H1 (cell line): ENCODE results near the gene PREX1. TPM values are rescaled to one million over a fixed set of nuclear protein-coding genes. Genes with fewer than 3 reads are reported as not detected.

Experiments
- CTCF ChIA-PET: fragments of 300-600 bp; sonication (Branson Sonifier 250); formaldehyde crosslinking; loops from one replicate; lab custom pipeline; 2021; ENCODE audit not compliant: partially characterized antibody; lab: Charles Lee
- POLR2A ChIA-PET: fragments of 300-600 bp; sonication (Branson Sonifier 250); formaldehyde crosslinking; loops from one replicate; lab custom pipeline; 2021; ENCODE audit warnings: inconsistent platforms; ENCODE audit not compliant: partially characterized antibody; lab: Charles Lee
- DNase-seq, 2 experiments: peaks; one replicate each; pipeline versions ENCODE4 v3.0.0 to v3.0.0-alpha.2; 2010 to 2022; ENCODE audit warnings: low spot score in 2 of 2, low read depth in 1 of 2, mixed read lengths in 1 of 2
- FAIRE-seq: peaks from 2 replicates; lab custom pipeline; 2011; peaks lifted over from hg19 to GRCh38; lab: Jason Lieb, UNC
- H2AFZ ChIP-seq: 2 replicates; pipeline ENCODE4 v1.8.1; 2012; ENCODE audit warnings: low read length, inconsistent platforms
- H2AK5ac ChIP-seq: 2 replicates; pipeline ENCODE4 v1.6.1; 2013; ENCODE audit warnings: low read depth, low read length
- H2BK120ac ChIP-seq: replicated peaks from 2 replicates; pipeline ENCODE3; 2013; ENCODE audit warnings: low read depth, low read length, inconsistent platforms
- H2BK12ac ChIP-seq: 2 replicates; pipeline ENCODE4 v1.6.1; 2013; ENCODE audit warnings: low read depth, low read length
- H2BK15ac ChIP-seq: 2 replicates; pipeline ENCODE4 v1.6.1; 2013; ENCODE audit warnings: low read length
- H2BK20ac ChIP-seq: 2 replicates; pipeline ENCODE4 v1.6.1; 2013; ENCODE audit warnings: low read length
- H2BK5ac ChIP-seq: 2 replicates; pipeline ENCODE4 v1.6.1; 2013; ENCODE audit warnings: low read depth, low read length
- H3K14ac ChIP-seq: 2 replicates; pipeline ENCODE4 v1.6.1; 2013; ENCODE audit warnings: inconsistent platforms; ENCODE audit not compliant: insufficient read length
- H3K18ac ChIP-seq: 2 replicates; pipeline ENCODE4 v1.6.1; 2013; ENCODE audit warnings: low read length; ENCODE audit errors: extremely low read depth
- H3K23ac ChIP-seq: 2 replicates; pipeline ENCODE4 v1.6.1; 2013; ENCODE audit warnings: inconsistent platforms; ENCODE audit not compliant: insufficient read length
- H3K23me2 ChIP-seq: 2 replicates; pipeline ENCODE4 v1.6.1; 2013; ENCODE audit warnings: low read depth, low read length
- H3K27ac ChIP-seq: 2 replicates; pipeline ENCODE4 v1.6.1; 2011; ENCODE audit warnings: low read depth, low read length, inconsistent platforms
- H3K27me3 ChIP-seq, 4 experiments: replicated peaks in 1 of 4; 1 replicate in 1 of 4; 2 replicates in 3 of 4; pipeline versions ENCODE4 v1.6.1 to v1.8.1; 2011 to 2013; ENCODE audit warnings: low read length in 3 of 4, mild to moderate bottlenecking in 3 of 4, inconsistent platforms in 2 of 4, mixed read lengths in 2 of 4, moderate library complexity in 1 of 4; ENCODE audit not compliant: control insufficient read depth in 3 of 4, insufficient read depth in 3 of 4; ENCODE audit errors: extremely low read depth in 1 of 4
- H3K36me3 ChIP-seq, 4 experiments: 2 replicates each; pipeline versions ENCODE4 v1.6.1 to v1.8.1; 2011 to 2013; ENCODE audit warnings: mild to moderate bottlenecking in 4 of 4, low read length in 3 of 4, moderate library complexity in 2 of 4, control low read depth in 1 of 4, inconsistent platforms in 1 of 4; ENCODE audit not compliant: insufficient read depth in 4 of 4, control insufficient read depth in 2 of 4
- H3K4ac ChIP-seq: replicated peaks from 2 replicates; pipeline ENCODE3; 2013; ENCODE audit warnings: low read length, low read depth, mixed read lengths, inconsistent platforms; ENCODE audit not compliant: insufficient read length
- H3K4me1 ChIP-seq, 4 experiments: replicated peaks in 1 of 4; 1 replicate in 1 of 4; 2 replicates in 3 of 4; pipeline versions ENCODE4 v1.6.1 to v1.8.1; 2011 to 2013; ENCODE audit warnings: low read length in 3 of 4, inconsistent platforms in 2 of 4, mixed read lengths in 1 of 4; ENCODE audit not compliant: insufficient read depth in 4 of 4, control insufficient read depth in 3 of 4
- H3K4me2 ChIP-seq, 2 experiments: 2 replicates each; pipeline versions ENCODE4 v1.6.1 to v1.8.1; 2011 to 2013; ENCODE audit warnings: low read depth in 2 of 2, low read length in 2 of 2, control low read depth in 1 of 2, inconsistent platforms in 1 of 2, mild to moderate bottlenecking in 1 of 2; ENCODE audit not compliant: insufficient read depth in 1 of 2
- H3K4me3 ChIP-seq, 4 experiments: fragments of 200-600, 300-600 bp in 1 of 4; sonication (generic), shearing (Covaris generic), sonication (Bioruptor Twin) in 1 of 4; 2 replicates each; pipeline versions ENCODE4 v1.5.1 to v1.8.1; 2011 to 2016; ENCODE audit warnings: low read length in 4 of 4, low read depth in 3 of 4, control low read depth in 2 of 4, inconsistent platforms in 2 of 4, mild to moderate bottlenecking in 2 of 4, mixed read lengths in 1 of 4, moderate library complexity in 1 of 4; ENCODE audit not compliant: insufficient read depth in 2 of 4; ENCODE audit errors: extremely low read depth in 1 of 4
- H3K56ac ChIP-seq: replicated peaks from 2 replicates; pipeline ENCODE3; 2013; ENCODE audit warnings: low read depth, mild to moderate bottlenecking, mixed read lengths, low read length, inconsistent platforms; ENCODE audit not compliant: insufficient read length
- H3K79me1 ChIP-seq: 2 replicates; pipeline ENCODE4 v1.6.1; 2013; ENCODE audit warnings: low read depth, low read length, control low read depth
- H3K79me2 ChIP-seq, 2 experiments: 2 replicates each; pipeline versions ENCODE4 v1.6.1 to v1.8.1; 2012 to 2013; ENCODE audit warnings: low read length in 2 of 2, mild to moderate bottlenecking in 2 of 2, inconsistent platforms in 1 of 2; ENCODE audit not compliant: insufficient read depth in 2 of 2, control insufficient read depth in 1 of 2
- H3K9ac ChIP-seq, 4 experiments: replicated peaks in 1 of 4; 1 replicate in 1 of 4; 2 replicates in 3 of 4; pipeline versions ENCODE4 v1.6.1 to v1.8.1; 2011 to 2013; ENCODE audit warnings: low read depth in 3 of 4, low read length in 3 of 4, control low read depth in 2 of 4, mild to moderate bottlenecking in 2 of 4, moderate library complexity in 2 of 4, inconsistent platforms in 1 of 4; ENCODE audit errors: extremely low read depth in 1 of 4
- H3K9me3 ChIP-seq, 2 experiments: 2 replicates each; pipeline versions ENCODE4 v1.6.1 to v1.8.1; 2012 to 2013; ENCODE audit warnings: mild to moderate bottlenecking in 2 of 2, moderate library complexity in 2 of 2, control low read depth in 1 of 2, inconsistent platforms in 1 of 2, low read depth in 1 of 2, low read length in 1 of 2, mixed read lengths in 1 of 2; ENCODE audit not compliant: insufficient read depth in 2 of 2
- H4K20me1 ChIP-seq, 2 experiments: replicated peaks in 1 of 2; 2 replicates each; pipeline versions ENCODE3 to v1.8.1; 2011 to 2013; ENCODE audit warnings: inconsistent platforms in 2 of 2, low read length in 2 of 2, mild to moderate bottlenecking in 1 of 2; ENCODE audit not compliant: insufficient read depth in 2 of 2, control insufficient read depth in 1 of 2
- H4K5ac ChIP-seq: 2 replicates; pipeline ENCODE4 v1.6.1; 2013; ENCODE audit warnings: low read length, low read depth, mixed read lengths, inconsistent platforms; ENCODE audit not compliant: insufficient read length
- H4K8ac ChIP-seq: 2 replicates; pipeline ENCODE4 v1.8.0; 2013; ENCODE audit warnings: mild to moderate bottlenecking, moderate library complexity, low read length, inconsistent platforms; ENCODE audit not compliant: insufficient read depth; ENCODE audit errors: extremely low read depth
- H4K91ac ChIP-seq: replicated peaks from 2 replicates; pipeline ENCODE3; 2013; ENCODE audit warnings: low read length, mixed read lengths, inconsistent platforms; ENCODE audit not compliant: insufficient read length
- BCL11A ChIP-seq, 2 experiments: IDR thresholded peaks; one replicate each; pipeline ENCODE4 v1.6.1; 2011; ENCODE audit warnings: low read depth in 2 of 2, low read length in 2 of 2, mild to moderate bottlenecking in 2 of 2
- KDM1A ChIP-seq: fragments of 200-600, 300-600 bp; sonication (generic); IDR thresholded peaks from 2 replicates; pipeline ENCODE4 v1.7.1; 2016; ENCODE audit warnings: mild to moderate bottlenecking, low read length, borderline replicate concordance
- WGBS, 2 experiments: shearing (Covaris generic) in 1 of 2; methylation state at CpG; one replicate each; pipeline versions ENCODE4 v1.1.6 to v1.1.7; 2013 to 2015; ENCODE audit warnings: low lambda C conversion rate in 2 of 2, mixed read lengths in 2 of 2, inconsistent platforms in 1 of 2, low coverage in 1 of 2, missing lambda C conversion rate in 1 of 2; ENCODE audit not compliant: insufficient replicate concordance in 2 of 2, insufficient coverage in 1 of 2, insufficient read length in 1 of 2; ENCODE audit errors: extremely low coverage in 1 of 2, missing lambda C conversion rate in 1 of 2; 5-methylcytosine and 5-hydroxymethylcytosine counted together
- polyA plus RNA-seq, 7 experiments: library from polyadenylated mRNA; depleted of rRNA in 3 of 7; stranded (reverse) in 5 of 7; unstranded in 2 of 7; fragments of >200 nt in 5 of 7; fragments of 200-250 nt in 2 of 7; gene quantifications; 1 replicate in 5 of 7; 2 replicates in 1 of 7; 4 replicates in 1 of 7; pipeline versions ENCODE4 v1.2.1 to v1.2.3, GENCODE V29; 2011 to 2013; ENCODE audit warnings: missing spikeins in 2 of 7, mixed read lengths in 2 of 7
- total RNA-seq: library from RNA; stranded (reverse); fragmentation: NEBNext Ultra II Directional; extraction: Animal tissue kit (Norgen Biotek cat#: 25700); gene quantifications from 2 replicates; pipeline ENCODE4 v1.2.1, GENCODE V29; 2021

PREX1 gene
- total and polyA plus RNA-seq, 2 of the 8 experiments (the other 6 are each of a cell fraction or from before 2014, with no cell fraction given), result 10.7 to 12.8 TPM

DNA sequence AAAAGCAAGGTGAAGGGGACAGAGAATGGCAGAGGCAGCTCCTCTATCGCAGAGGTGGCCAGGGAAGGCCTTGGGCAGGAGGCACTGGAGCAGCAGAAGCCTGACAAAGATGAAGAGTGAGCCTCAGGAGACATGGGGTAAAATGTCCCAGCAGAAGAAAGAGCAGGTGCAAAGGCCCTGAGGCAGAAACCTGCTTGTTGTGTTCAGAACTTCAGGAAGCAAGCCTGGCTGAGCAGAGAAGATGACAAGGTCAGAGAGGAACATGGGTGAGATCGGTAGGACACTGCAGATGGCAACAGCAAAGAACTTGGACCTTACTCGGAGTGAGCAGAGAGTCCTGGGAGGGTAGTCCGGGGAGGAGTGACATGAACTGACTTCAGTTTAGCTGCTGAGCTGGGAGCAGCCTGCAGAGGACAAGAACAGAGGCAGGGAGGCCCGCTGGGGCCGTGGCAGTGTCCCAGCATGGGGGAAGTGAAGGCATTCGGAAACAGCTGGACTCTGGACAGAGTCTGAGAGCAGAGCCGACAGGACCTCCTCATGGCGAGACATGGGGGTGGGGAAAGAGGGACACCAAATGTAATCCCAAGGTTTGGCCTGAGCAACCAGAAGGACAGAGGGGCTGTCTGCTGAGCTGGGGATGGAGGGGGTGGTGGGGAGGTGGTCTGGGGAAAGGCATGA is 106.3 kb downstream of the PREX1 start:
- no peak overlapping the region for H2BK12ac ChIP-seq
- H3K9ac ChIP-seq, result no peak overlapping the region
- no peak overlapping the region for H3K23ac ChIP-seq
- H4K20me1 ChIP-seq, result no peaks in the 10 kb centered on the region
- H2AK5ac ChIP-seq, result no peak overlapping the region
- no peak overlapping the region for H3K27ac ChIP-seq
- H3K56ac ChIP-seq, result no peak overlapping the region
- H3K18ac ChIP-seq, result no peak overlapping the region
- 87% methylated on average over 9 of the region's 9 CpGs; no CpG with 5 or more reads in 1 of the 2 experiments for WGBS, 2 experiments
- H3K4me2 ChIP-seq, result no peak overlapping the region
- FAIRE-seq (no peak), DNase-seq (no peak)
- H3K79me2 ChIP-seq, result no peaks in the 10 kb centered on the region
- H2BK15ac ChIP-seq, result no peak overlapping the region
- H3K4ac ChIP-seq, result no peak overlapping the region
- H2BK5ac ChIP-seq, result no peak overlapping the region
- no peaks in the 10 kb centered on the region; the same call in 1 of the 2 replicates for H3K79me1 ChIP-seq
- no peaks in the 10 kb centered on the region; a peak in 1 of 7 replicates for H3K27me3 ChIP-seq
- H4K8ac ChIP-seq, result no peak overlapping the region
- POLR2A ChIA-PET, result no interaction called here
- no peaks in the 10 kb centered on the region for H3K9me3 ChIP-seq
- H3K36me3 ChIP-seq, result no peaks in the 10 kb centered on the region; a peak in 2 of 8 replicates
- no peaks in the 10 kb centered on the region for H3K23me2 ChIP-seq
- CTCF ChIA-PET, result interaction anchor here (1.1 to 1.8 kb wide), 4 partner anchors 15 to 64 kb away, joined by 3 to 6 read pairs (median 3); no protein-coding TSS in a partner anchor
- no peak overlapping the region for H2AFZ ChIP-seq
- TF ChIP-seq KDM1A (peak; percentile 65; the same call in 1 of the 2 replicates), BCL11A (IDR thresholded peaks at IDR 0.05; ENCODE audit: low read depth in 2 of 2, low read length in 2 of 2) (no peak)
- H3K14ac ChIP-seq, result no peak overlapping the region
- H3K4me1 ChIP-seq, result peaks cover 0 to 9% (median 4%) of the 10 kb centered on the region in 4 experiments; a peak in 4 of 7 replicates
- H3K4me3 ChIP-seq, result no peak overlapping the region
- no peak overlapping the region for H4K91ac ChIP-seq
- H2BK120ac ChIP-seq, result no peak overlapping the region
- no peak overlapping the region for H4K5ac ChIP-seq
- H2BK20ac ChIP-seq, result no peak overlapping the region
